ENCODE results near the gene CFAP46.
"Not testable (repeated sequence)": the region's sequence is repeated elsewhere in the genome, so short reads cannot be mapped to it uniquely, and the experiment has no call there.

Gene CFAP46

DNA sequence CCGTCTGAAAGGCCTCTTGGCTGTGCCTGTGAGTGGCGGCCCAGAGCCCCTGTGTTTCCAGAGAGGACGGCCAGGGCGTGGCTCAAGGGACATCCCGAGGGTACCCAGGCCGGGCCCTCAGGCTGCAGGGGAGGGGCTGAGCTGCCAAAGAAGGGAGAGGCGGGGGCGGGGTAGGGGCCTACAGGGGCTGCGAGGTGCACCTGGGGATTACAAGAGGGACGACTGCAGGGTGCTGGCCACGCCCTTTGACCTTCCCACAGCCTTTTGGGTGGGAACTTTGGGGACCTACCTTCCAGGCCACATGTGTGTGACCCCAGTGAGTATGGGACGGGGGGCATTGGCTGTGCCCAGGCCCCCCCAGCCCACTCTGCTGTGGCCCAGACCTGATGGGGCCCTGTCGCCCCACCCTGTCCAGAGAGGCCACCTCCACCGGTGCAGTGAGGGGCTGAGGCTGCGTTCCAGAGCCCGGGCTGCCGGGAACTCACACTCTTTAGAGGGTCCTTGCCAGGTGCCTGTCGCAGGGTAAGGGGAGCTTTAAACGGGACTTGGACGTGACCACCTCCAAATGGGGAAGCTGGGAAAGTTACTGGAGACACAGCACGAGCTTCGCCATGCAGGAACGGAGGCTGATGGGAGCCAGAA lies 137.5 kb downstream of the CFAP46 start:
- DNase-seq (ENCODE audit: low spot score), result no peak

DNA sequence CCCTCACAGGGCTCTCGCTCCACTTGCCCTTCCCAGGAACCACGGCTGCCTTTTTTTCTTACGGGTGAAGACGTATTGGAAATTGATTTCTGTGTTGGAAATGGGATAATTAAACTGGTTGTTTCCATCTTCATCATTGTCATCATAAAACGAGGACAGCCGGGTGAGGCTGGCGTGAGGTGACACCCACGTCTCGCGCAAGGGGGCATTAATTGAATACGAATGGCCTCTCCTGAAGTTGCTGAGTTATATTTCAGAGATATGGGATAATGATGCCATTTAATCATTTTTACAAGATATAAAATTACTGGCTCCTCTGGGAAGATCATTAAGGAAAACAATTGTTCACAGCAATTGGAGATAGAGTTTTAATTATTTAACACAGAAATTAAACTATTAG lies 138.1 kb downstream of the CFAP46 start:
- DNase-seq (ENCODE audit: low spot score), result no peak

DNA sequence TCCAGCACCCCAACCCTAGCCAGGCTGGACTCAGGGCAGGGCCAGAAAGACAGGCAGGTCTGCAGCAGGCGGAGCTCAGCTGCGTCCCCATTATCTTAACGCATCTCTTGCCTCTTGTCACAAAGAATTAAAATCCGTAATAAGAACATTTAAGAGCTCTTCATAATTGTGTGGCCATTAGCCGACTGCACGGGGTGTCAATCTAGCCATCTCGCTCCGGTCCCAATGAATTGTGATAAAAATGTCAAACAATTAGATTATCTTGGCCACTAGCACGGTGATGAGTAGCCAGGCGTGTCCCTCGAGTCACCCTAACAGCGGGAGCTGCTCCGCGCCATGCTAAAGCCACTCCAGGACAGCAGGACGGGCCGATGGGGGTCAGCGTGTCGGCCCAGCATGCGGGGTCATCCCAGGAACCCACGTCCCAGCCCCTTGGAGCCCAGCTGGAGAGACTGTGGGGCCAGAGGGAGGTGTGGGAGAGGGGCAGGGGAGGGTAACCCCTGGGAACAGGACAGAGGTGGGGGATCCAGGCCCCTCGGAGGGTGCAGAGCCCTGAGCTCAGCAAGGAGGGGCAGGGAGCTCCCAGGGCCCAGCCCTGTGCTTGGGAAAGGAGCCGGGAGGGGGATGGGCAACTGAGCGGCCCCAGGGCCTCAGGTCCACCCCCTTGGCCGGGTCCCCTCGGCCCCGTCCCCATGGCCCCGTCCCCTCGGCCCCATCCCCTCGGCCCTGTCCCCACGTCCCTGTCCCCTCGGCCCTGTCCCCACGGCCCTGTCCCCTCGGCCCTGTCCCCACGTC lies 138.8 kb downstream of the CFAP46 start:
- no peak for DNase-seq (ENCODE audit: low spot score)

DNA sequence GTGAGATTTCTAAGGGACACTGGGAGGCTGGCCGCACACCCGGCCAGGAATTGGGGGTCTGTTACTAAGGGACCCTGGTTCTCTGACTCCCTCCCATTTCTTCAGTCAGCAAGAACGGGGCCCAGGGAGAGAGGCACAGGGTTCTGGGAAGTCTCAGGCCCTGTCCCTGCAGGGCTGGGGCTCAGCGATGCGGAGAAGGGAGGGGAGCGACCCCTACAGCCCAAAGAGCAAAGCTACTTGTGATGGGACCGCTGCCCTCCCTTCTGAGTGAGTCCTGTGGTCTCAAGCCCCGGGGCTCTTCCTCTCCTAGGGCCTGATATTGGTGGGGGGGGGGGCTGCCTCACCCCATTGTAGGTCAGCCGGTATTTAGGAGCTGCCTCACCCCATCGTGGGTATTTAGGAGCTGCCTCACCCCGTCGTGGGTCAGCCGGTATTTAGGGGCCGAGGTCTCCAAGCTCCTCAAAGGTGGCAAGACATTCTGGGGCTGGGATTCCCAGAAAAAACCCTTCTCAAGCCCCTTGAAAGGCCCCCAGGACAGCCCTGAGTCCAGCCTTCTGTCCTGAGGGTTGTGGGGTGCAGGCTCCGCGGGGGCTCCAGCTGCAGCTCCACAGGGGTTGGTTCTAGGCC lies 139.6 kb downstream of the CFAP46 start:
- no peak for DNase-seq (ENCODE audit: low spot score)

DNA sequence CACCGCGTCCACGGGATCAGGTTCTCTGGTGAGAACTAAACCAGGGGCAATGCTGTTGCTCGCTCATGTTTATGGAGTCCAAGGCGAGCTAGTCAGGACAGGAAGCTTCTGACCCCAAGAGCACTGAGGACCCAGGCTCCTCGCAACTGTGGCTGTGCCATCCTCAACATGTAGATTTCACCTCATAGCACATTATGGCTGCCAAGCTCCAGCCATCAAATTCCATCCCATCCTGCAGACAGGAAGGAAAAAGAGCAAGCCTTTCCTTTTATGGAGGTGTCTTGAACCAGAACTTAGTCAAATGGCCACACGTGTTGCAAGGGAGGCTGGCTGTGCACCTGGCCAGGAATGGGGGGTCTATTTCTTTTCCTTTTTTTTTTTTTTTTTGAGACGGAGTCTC lies 140.3 kb downstream of the CFAP46 start:
- DNase-seq (ENCODE audit: low spot score), result no peak

DNA sequence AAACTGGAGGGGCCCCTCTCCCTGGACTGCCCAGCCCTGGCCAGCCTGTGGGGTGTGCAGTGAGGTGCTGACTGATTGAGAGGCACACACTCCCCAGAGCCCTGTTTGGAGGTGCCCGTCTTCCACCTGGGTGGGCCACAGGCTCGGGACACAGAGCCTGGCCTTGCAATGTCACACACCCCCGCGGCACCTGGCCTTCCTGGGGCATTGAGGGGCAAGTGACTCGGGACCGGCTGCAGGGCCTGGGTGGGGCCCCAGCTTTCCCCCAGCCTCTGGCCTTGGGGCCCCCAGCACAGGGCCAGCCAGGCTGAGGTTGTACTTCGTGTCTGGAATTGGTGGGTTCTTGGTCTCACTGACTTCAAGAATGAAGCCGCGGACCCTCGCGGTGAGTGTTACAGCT lies 142.5 kb downstream of the CFAP46 start:
- no peak for DNase-seq (ENCODE audit: low spot score)

DNA sequence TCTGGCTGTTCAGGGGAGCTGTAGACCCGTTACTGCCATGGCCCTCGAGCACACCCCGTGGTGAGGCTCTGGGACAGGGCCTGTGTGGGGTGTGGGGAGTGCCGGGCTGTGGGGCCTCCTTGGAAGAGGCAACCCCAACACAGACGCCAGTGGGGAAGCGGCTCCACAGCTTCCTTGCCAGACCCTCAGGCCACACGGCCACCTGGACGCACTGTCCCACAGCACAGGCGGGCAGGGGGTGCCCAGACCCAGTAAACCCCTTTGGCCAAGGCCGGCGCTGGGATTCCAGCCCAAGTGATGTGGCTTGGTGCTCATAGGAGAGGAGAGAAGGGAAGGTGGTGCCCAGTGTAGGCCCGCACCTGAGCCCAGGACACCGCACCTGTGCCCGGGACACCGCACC lies 143.5 kb downstream of the CFAP46 start:
- DNase-seq (ENCODE audit: low spot score), result no peak

DNA sequence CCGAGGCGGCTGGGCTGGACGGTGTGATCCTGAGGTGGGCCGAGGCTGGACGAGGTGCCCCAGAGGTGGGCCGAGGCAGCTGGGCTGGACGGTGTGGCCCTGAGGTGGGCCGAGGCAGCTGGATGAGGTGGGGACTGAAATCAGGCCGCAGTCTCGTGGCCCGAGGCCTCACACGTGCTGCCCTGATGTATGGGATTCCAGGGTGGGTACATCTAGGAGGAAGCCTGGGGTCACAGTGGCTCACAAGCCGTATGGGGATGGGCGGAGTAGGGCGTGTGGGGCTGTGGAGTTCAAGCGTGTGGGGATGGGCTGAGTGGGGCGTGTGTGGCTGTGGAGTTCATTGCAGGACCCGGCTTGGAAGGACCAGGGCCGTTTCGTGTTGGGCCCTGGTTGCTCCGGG lies 144.0 kb downstream of the CFAP46 start:
- DNase-seq (ENCODE audit: low spot score), result no peak

DNA sequence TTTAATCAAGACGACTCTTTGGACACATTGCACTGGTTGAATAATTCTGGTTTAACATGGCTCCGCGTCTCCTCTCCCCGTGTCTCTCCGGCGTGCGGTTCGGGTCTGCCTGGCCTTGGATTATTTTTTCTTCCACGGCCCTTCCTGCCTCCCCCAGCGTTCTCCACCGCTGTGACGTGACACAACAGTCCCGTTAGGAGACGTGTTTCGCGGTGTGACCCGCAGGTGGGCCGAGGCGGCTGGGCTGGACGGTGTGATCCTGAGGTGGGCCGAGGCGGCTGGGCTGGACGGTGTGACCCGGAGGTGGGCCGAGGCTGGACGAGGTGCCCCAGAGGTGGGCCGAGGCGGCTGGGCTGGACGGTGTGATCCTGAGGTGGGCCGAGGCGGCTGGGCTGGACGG lies 144.4 kb downstream of the CFAP46 start:
- DNase-seq (ENCODE audit: low spot score), result not testable (repeated sequence)

DNA sequence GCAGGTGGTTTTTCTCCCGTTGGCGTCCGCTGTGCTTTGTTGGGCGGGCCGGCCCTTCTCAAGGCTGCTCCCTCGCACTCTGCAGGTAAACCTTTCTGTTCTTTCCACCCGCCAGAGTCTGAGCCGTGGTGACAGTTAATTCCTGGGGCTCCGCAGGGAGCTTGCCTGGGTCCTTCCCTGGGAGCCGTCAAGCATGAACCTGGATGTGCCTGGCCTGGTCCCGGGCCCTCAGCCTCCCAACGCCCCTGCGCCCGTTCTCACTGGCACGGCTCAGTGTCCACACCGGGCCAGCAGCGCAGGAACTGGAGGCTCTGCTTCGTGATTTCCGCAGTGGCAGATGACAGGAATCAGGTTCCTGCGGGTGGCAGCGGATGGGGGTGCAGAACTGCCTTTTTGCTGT lies 145.5 kb downstream of the CFAP46 start:
- no peak for DNase-seq (ENCODE audit: low spot score)

DNA sequence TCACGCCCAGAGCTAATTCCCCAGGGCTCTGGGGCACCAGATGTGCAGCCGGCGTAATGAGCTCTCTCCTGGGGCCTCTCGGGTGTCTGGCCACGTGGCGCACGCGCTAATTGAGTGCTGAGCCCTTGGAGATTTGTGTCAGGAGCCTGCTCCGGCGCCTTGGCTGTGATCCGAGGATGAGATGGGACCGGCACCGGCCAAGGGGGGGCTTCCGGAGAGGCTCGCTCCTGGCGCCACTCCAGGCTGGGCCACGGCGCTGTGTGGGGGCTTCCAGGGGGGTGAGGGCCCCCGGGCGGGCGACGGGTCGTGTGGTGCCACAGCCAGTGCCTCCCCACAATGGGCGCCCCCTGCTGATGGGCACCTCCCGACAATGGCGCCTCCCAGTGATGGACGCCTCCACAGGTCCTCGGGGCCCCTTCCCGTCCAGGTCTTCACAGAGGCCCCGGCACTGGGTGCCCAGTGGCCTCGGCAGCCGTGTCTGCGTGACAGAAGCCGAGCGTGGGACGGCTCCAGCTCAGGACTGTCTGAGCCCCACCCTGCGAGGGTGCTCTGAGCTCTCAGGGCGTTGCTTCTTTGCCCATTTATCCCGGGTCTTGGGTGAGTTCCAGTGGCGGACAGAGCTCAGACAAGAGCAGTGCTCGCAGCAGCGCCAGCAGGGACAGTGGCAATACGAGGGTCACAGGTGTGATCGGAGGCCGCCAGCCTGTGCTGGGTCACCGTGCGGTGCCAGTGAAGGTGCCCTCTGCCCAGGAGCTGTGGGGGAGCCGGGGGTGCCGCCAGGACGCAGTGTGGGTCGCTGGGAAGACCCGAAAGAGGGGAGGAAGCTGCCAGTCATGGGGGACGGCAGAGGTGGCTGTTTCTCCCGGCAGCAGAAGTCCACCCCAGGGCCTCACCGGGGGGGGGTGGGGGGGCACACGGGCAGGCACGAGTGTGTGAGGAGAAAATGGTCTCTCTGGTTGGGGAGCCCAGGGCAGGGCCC lies 148.2 kb downstream of the CFAP46 start:
- DNase-seq (ENCODE audit: low spot score), result no peak

DNA sequence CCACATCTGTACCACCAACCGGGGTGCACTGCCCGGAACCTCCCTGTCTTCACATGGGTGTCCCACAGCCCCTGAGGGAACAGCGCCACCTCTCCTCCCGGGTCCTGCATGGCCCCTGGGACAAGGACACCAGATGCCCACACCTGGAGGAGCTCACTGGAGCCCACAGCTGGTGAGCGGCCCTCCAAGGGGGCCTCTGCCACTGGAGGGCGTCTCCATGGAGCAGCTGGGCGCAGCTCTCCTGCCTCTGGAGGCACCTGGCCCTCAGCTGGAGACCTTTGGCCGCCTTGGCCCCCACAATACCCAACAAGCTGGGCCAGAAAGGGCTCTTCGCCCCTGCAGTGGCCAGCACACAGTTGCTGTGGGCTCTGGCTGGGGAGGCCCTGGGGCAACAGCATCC lies 149.2 kb downstream of the CFAP46 start:
- DNase-seq (ENCODE audit: low spot score), result no peak

DNA sequence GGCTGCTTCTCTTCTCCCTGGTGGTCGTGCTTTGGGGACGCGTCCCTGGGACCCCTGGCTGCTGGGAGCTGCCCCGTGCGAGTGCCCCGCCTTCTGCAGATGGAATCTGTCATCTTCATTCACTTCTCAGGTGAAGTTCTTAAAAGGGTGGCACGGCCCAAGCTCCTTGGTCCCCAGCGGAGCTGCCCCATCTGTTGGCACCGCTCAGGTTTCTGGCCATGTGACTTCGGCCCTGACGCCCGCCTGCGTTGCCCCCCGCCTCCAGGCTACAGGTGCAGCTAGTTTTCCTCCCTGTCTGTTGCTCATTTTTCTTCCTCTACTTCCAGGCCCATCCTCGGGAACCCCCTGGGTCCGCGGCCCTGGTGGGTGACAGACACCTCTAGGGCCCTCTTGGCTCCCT lies 149.6 kb downstream of the CFAP46 start:
- no peak for DNase-seq (ENCODE audit: low spot score)

DNA sequence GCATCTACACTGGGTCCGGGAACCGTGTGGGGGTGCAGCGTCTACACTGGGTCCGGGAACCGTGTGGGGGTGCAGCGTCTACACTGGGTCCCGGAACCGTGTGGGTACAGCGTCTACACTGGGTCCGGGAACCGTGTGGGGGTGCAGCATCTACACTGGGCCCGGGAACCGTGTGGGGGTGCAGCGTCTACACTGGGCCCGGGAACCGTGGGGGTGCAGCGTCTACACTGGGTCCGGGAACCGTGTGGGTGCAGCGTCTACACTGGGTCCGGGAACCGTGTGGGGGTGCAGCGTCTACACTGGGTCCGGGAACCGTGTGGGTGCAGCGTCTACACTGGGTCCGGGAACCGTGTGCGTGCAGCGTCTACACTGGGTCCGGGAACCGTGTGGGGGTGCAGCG lies 150.3 kb downstream of the CFAP46 start:
- not testable (repeated sequence) for DNase-seq (ENCODE audit: low spot score)

DNA sequence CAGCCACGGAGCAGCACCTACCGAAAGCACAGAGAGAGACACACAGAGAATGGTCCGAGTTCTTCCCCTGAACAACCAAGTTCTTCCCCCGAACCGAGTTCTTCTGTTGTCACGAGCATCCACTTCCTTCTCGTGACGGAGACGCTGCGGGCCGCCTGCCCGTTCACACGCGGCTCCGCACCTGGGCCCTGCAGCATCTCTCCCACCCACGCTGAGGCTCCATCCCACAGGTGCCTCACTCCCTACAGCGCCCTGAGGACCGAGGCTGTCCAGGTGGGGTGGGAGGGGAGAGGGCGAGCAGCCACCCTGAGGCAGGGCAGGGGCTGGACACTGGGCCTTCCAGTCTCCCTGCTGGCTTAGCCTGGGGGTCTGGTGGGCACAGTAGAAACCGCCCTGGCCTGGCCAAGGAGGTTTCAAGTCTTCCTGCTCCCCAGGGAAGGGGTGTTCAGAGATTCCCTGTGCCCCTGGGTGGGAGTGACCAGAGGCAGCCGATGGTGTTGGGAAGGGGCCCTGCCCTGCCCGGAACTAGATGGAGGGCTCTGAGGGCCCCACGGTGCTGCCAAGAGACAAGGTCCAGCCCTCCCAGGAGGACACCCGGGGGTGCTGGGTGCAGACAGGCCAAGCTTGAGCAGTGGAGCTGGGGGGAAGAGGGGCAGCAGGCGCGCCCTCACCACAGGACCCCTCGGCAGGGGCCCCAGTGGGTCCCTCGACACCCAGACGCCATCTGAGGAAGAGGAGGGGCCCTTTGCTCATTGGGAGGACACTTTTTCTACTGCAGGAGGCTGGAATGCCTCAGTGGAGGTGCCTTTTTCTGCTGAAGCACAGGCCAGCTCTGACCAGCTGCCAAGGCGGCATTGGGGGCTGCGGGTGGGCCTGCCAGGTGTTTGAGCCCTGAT lies 151.2 kb downstream of the CFAP46 start:
- no peak for DNase-seq (ENCODE audit: low spot score)

DNA sequence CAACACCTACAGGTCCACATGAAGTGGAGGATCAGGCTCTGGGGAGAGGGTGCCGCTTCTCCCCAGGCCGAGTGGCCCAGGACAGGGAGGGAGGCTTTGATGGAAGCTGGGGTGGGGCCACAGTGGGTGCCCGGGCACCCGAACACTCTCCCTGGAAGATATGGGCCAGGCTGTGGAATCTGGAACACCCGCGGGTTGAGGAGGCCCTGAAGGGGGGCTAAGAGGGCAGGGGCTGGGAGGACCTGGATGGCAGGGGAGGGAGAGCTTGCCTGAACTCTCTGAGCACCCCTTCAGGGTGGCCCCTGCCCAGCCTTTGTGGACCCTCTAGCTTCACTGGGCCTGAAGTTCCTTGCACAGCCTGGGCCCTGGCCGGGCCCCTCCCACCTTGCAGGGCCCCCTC lies 151.9 kb downstream of the CFAP46 start:
- no peak for DNase-seq (ENCODE audit: low spot score)

DNA sequence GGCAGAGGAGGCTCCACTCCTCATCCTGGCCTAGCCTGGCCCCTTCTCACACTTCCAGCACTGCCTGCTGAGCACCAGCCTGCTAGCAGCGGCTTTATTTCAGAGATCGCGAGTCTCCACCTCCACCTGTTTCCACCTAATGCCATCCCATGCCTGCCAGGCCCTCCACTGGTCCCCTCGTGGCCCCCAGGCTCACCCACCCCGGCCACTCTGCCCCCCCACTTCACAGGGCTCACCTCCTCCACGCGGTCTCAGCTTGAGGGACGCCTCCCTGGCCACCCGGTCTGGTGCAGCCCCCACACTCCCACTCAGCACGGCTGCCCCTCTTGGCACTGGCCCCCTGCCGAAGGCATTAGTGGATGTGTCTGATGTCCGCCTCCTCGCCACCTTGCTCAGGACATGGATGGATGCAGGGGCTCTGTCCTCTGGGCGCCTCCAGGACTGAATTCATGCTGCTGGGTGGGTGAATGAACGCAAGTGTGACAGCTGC lies 152.7 kb downstream of the CFAP46 start:
- DNase-seq (ENCODE audit: low spot score), result no peak

DNA sequence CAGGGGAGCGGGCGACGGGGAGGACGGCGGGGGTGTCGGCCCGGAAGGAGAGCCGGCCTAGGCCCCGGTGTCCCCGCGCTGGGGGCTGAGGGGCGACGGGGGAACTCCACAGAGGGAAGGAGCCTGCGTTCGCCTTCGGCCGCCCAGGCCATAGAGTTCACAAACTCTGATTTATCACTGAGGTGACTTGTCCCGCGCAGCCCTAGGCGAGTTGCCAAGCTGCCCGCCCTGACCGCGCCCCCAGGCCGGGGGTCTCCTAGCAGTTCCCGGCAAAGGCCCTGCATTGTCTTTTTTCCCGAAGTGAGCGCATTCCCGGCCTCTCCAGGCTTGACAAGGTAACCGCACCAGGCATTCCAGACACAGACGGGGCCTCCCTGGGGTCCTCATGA lies 153.5 kb downstream of the CFAP46 start:
- no peak for DNase-seq (ENCODE audit: low spot score)

DNA sequence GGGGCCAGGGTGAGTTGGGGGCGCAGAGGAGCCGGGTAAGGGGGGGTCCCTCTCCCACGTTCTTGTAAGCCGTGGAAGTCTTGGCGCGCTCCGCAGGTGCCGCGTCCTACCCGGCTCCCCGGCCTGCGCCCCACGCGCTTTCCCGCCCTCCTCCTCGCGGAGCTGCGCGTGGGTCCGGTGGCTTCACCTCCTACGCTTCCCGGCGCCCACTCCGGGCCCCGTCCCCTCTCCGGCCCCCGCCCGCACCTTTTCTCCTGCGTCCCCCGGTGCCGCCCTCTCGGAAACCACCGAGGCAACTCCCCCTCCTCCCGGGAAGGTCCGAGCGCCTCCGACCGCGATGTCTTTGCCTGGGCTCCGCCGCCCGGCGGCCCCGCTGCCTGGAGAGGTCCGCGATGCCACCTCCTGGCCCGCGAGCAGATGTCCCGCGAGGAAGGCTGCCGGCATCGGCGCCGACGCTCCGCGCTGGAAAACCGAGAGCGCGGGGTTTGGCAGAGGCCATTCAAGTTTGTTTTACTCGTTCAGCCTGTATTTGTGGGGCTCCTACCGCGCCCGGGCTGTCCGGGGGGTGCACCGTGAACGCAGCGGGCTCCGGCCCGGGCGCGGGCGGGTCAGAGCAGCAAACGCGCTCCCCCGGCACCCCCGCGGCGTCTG lies 154.1 kb downstream of the CFAP46 start:
- DNase-seq (ENCODE audit: low spot score), result peak; percentile 75

DNA sequence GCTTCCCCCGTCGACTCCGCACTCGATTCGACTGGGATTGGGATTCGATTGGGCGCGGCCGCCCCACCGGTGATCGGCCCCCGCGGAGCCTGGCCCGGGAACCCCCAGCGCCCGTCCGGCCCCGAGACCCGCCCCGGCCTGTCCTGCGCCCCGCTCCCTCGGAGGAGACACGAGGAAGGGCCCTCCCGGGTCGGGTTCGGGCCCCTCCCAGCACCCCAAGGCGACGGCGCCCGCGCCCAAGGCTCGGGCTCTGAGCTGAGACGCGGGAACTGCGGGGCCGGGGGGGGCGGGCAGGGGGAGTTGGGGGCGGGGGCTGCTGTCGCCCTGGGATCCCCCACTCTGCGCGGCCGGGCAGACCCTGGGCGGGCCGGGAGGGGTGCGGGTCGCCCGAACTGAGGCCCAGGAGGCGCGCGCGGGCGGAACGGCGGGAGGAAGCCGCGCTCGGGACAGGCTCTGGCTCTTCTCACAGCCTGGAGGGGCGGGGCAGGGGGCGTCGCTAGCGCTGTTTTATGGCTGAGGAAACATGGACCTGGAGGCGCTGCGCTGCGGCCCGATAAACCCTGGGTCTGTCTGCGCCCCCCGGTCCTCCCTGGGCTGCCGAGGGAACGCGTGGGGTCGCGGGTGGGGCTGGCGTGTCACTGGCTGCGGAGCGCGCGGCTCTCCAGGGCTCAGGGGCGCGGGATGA lies 154.7 kb downstream of the CFAP46 start:
- no peak for DNase-seq (ENCODE audit: low spot score)

Data from AG20443 (cell line).